HG03025 (cell line): Measurements from ENCODE around the gene EPB41L4B.
A peak's percentile ranks its signal among the peaks of the same experiment; 100 is the strongest.

Experiments
- ATAC-seq: cut with Tn5 transposase; IDR thresholded peaks from one replicate; pipeline ENCODE4 v1.9.1; 2021; ENCODE audit warnings: mild to moderate bottlenecking, moderate library complexity; ENCODE audit not compliant: unreplicated experiment, low FRiP score

EPB41L4B gene

GRCh38 chr9:109213285-109214121 is 107.4 kb downstream of the EPB41L4B start:
- no peak for ATAC-seq

DNA sequence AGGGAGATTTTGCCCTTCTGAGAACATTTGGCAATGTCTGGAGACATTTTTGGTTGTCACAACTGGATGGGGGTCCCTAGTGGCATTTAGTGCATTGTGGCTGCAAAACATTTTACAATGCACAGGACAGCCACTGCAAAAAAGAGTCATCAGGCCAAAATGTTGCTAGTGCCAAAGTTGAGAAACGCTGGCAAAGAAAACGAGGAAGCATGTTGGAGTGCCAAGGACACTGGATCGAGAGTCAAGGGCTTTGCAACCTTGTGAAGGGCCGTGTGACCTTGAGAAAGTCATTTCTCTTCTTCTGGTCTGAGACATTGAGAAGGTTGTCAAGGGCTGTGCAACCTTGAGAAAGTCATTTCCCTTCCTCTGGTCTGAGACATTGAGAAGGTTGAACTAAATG is 108.1 kb downstream of the EPB41L4B start:
- ATAC-seq = no peak

- no peak for ATAC-seq
Measured at GRCh38 chr9:109206670-109207069, 114.2 kb downstream of the EPB41L4B start.

GRCh38 chr9:109205526-109205925 is 115.3 kb downstream of the EPB41L4B start:
- no peak for ATAC-seq

DNA sequence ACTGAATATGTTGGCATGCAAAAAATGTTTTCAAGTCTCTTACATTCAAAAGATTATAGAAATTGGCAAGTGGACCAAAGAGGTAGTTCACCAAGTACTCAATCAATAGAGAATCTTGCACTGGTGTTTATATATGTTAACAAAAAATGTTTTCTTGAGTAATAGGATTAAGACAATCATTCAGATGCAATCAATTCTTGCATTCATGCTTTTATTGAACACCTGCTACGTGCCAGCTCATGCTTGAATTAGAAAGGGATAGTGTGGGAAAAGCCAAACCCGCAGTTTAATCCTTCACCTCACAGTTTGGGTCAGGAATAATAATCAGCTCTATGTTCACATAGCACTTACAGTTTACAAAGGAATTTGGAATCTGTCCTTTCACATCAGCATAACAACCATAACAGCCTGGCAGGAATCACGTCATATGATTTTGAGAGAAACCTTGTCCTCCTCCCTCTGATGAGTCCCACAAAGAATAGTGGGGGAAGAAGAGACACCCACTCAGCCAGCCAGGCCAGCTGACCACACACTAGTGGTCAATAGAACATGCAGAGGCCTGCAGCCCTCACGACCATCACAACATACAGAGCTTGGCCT is 117.0 kb downstream of the EPB41L4B start:
- ATAC-seq = no peak

DNA sequence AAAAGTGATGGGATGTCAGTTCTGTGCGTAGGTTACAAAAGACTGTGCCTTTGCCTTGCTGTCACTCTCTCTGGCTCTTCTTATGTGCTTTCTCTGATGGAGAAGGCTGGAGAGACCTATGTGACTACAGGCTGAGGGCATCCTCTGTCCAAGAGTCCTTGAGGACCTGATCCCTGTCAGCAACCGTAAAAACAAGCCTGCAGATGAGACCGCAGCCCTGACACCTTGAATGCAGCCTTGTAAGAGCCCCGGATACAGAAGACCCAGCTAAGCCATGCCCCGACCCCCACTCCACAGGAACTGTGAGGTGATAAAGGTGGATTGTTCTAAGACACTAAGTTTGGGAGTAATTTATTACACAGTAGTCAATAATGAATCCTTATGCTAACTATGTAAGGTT is 121.2 kb downstream of the EPB41L4B start:
- ATAC-seq = no peak

DNA sequence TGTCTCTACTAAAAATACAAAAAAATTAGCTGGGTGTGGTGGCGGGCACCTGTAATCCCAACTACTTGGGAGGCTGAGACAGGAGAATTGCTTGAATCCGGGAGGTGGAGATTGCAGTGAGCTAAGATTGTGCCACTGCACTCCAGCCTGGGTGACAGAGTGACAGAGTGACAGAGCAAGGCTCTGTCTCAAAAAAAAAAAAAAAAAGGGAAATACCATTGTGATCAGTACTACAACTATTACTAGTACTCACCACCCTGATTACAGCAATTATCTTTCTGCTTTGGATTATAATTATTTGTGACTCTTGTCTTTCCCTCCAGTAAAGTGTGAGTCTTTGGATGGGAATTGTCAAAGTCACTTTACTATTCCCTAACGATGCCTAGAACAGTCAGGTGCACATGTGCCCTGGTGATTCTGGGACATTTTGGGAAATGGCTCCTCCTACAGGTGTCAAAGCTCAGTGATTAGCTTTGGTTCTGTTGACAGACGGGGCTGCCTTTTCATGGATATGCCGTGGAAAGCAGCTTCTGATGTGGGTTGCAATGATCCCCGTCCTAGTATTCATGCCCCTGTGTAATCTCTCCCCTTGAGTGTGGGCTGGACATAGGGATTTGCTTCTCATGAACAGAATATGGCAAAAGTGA is 122.0 kb downstream of the EPB41L4B start:
- no peak for ATAC-seq

GRCh38 chr9:109193974-109194556 is 126.8 kb downstream of the EPB41L4B start:
- ATAC-seq = no peak

- ATAC-seq = no peak
Measured at GRCh38 chr9:109192732-109193361, 128.0 kb downstream of the EPB41L4B start.

- ATAC-seq = no peak
Measured at GRCh38 chr9:109191746-109192145, 129.1 kb downstream of the EPB41L4B start.

DNA sequence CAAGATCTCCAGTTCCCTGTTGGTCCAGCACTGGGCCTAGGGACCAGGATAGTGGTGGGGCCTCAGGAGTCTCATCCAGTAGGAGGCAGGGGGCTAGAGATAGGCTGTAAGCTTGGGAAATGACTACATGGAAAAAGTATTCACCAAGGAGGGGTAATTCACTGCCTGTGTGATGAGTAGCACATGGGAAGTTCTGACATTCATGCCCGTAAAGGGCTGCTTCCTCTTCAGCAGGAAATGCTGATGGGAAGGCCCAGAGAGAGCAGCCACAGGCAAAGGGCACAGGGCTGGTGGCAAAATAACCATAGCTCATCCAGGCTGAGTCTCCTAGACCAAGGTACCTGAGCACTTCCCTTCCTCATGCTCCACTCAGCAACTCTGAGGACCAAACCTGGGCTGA is 130.7 kb downstream of the EPB41L4B start:
- ATAC-seq = no peak

GRCh38 chr9:109186857-109187520 is 133.9 kb downstream of the EPB41L4B start:
- ATAC-seq = no peak

DNA sequence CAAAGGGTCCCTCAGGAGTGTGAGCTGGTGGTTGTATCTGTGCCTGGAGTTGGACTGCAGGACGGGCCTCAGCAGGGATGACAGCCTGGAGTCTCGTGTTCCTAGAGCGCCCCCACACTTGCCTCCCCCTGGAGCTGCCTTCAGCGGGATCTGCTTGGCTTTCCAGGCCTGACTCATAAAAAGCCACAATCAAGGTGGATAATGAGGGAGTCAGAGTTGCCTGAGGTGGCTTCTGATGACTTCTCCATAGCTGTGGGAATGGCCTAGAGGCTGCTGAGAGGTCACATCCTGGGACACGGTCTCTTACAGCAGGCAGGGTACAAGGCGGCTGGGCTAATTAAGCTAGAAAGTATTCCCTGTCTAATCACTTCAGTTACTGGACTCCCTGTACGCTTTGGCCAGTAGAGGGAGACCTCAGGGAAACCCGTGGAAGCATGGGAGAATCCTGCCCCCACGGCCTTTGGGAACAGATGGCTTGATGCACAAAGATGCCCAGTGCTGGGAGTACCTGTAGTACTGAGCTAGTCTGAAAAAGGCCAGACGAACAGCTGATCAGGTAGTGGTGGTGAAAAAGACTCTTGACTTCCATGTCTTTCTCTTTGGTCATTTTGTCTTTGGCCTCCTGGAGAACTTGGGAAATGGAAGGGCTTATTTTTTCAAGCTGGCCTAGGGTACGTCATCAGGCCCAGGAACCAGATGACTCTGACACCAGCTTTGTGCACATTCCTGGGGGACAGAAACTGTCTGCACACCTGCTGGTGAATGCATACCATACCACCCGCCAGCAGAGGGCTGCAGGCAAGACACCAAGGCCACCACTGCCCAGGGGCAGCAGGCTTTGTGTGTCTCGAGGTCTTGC is 137.7 kb downstream of the EPB41L4B start:
- ATAC-seq = peak; percentile 56

DNA sequence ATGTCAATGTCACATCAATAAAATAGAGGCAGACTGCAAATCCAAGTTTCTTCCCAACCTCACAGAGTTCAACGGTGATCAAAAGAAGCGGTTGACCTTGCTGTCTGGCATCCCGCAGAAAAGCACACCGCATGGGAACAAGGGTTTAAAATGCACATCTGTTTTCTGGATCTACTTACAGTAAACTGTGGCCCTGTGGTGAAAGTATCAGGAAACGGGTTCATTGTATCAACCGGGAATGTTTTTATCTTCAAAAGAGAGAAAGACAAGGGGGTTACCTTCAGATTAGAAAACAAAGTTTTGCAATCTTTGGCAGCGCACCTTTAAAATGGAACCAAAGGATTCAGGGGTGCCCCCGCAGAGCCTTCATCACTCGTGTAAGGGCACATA is 138.3 kb downstream of the EPB41L4B start:
- ATAC-seq = no peak

DNA sequence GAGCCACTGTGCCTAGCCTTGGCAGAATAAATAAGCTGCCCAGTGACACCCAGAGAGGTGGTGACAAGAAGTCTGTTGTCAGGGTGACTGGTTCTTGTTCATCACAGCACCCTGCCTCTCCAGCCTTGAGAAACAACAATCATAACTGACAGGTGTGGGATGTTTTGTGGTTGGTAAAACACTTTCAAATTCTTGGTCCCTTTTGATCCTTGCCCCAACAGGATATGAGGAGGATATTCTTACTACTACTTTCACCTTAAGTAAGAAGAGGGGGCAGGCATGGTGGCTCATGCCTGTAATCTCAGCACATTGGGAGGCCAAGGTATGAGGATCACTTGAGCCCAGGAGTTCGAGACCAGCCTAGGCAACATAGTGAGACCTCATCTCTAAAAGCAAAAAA is 139.6 kb downstream of the EPB41L4B start:
- peak; percentile 57 for ATAC-seq

GRCh38 chr9:109179801-109180523 is 140.9 kb downstream of the EPB41L4B start:
- no peak for ATAC-seq

DNA sequence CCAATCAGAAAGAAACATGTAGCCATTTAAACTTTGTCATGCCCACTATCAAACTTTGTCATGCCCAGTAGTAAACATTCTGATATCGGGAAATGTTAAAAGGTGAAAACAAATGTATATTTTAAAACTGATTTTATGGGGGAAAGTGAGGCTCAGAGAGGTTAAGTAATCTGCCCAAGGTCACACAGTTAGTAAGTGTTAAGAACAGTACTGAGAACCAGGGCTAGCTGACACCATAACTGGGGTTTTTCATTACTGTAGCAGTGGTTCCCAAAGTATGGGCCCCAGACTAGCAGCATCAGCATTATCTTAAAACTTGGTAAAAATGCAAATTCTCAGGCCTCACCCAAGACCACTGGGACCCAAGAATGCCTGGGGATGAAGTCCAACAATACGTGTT is 143.9 kb downstream of the EPB41L4B start:
- ATAC-seq = no peak

- no peak for ATAC-seq
Measured at GRCh38 chr9:109176386-109176785, 144.5 kb downstream of the EPB41L4B start.

DNA sequence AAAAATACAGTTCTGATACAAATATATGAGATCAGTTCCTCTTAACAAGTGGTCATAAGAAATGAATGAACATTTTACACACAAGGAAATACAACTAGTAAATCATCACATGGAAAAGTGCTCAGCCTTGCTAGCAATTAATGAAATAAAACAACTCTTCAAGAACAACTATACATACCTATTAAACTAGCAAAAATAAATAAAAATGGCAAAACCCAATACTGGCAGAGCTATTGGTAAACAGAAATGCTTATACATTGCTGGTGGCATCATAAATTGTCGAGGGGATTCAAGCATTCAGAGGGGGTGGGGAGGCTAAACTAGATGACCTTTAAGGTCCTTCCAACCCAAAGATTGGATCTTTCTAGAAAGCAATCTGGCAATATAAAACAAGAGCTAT is 147.9 kb downstream of the EPB41L4B start:
- ATAC-seq = no peak
